ENCODE data around the gene HKDC1. TPM values are rescaled to one million over a fixed set of nuclear protein-coding genes. Genes with fewer than 3 reads are reported as not detected.
"Not testable (repeated sequence)": the region's sequence is repeated elsewhere in the genome, so short reads cannot be mapped to it uniquely, and the experiment has no call there.

HKDC1 gene
- polyA plus RNA-seq (2012; ENCODE audit: insufficient read depth, insufficient read length): 1.2 TPM

GRCh38 chr10:69220041-69220451 lies at the start of gene HKDC1:
HKDC1 (plus strand) TSS chr10:69220332; CDS start chr10:69220436, 104 bp downstream.
- no peak for DNase-seq (ENCODE audit: low read depth, low spot score)
- no peak within 1 kb of the TSS for H3K4me3 ChIP-seq (ENCODE audit: low read length)

GRCh38 chr10:69172241-69172982 lies 47.7 kb upstream of the HKDC1 start:
- no peak overlapping the region for H3K4me3 ChIP-seq (ENCODE audit: low read length)
- no peak for DNase-seq (ENCODE audit: low read depth, low spot score)

- not testable (repeated sequence) for H3K4me3 ChIP-seq (ENCODE audit: low read length); DNase-seq (ENCODE audit: low read depth, low spot score)
These were observed 44.8 kb upstream of the HKDC1 start for GRCh38 chr10:69175326-69175725.

- DNase-seq (ENCODE audit: low read depth, low spot score): no peak
- no peak overlapping the region for H3K4me3 ChIP-seq (ENCODE audit: low read length)
These were observed 43.3 kb upstream of the HKDC1 start for GRCh38 chr10:69176823-69177222.

GRCh38 chr10:69179089-69179742 lies 40.9 kb upstream of the HKDC1 start:
- H3K4me3 ChIP-seq (ENCODE audit: low read length): peak overlapping the region; percentile 80
- DNase-seq (ENCODE audit: low read depth, low spot score): no peak

GRCh38 chr10:69179743-69180524 lies 40.2 kb upstream of the HKDC1 start, which contains the start of gene SUPV3L1:
SUPV3L1 (plus strand) TSS chr10:69180234; CDS start chr10:69180292, 58 bp downstream.
- H3K4me3 ChIP-seq (ENCODE audit: low read length): peak within 1 kb of the TSS; percentile 80
- peak; percentile 95 for DNase-seq (ENCODE audit: low read depth, low spot score)

GRCh38 chr10:69180525-69181204 lies 39.5 kb upstream of the HKDC1 start:
- no peak for DNase-seq (ENCODE audit: low read depth, low spot score)

GRCh38 chr10:69181433-69181832 lies 38.7 kb upstream of the HKDC1 start:
- DNase-seq (ENCODE audit: low read depth, low spot score): no peak
- H3K4me3 ChIP-seq (ENCODE audit: low read length): peak overlapping the region; percentile 80

More at GRCh38 chr10:69180525-69181204, 39.5 kb upstream of the HKDC1 start:
- peak overlapping the region; percentile 80 for H3K4me3 ChIP-seq (ENCODE audit: low read length)

GRCh38 chr10:69182005-69182404 lies 38.1 kb upstream of the HKDC1 start:
- DNase-seq (ENCODE audit: low read depth, low spot score): no peak
- no peak overlapping the region for H3K4me3 ChIP-seq (ENCODE audit: low read length)

- no peak for DNase-seq (ENCODE audit: low read depth, low spot score)
These were observed 33.6 kb upstream of the HKDC1 start for GRCh38 chr10:69186524-69186923.

GRCh38 chr10:69201045-69201444 lies 19.1 kb upstream of the HKDC1 start:
- no peak overlapping the region for H3K4me3 ChIP-seq (ENCODE audit: low read length)
- DNase-seq (ENCODE audit: low read depth, low spot score): no peak

More at GRCh38 chr10:69186524-69186923, 33.6 kb upstream of the HKDC1 start:
- no peak overlapping the region for H3K4me3 ChIP-seq (ENCODE audit: low read length)

- DNase-seq (ENCODE audit: low read depth, low spot score): no peak
These were observed 17.8 kb upstream of the HKDC1 start for GRCh38 chr10:69202332-69202731.

GRCh38 chr10:69208761-69209160 lies 11.4 kb upstream of the HKDC1 start:
- no peak overlapping the region for H3K4me3 ChIP-seq (ENCODE audit: low read length)
- DNase-seq (ENCODE audit: low read depth, low spot score): no peak

More at GRCh38 chr10:69202332-69202731, 17.8 kb upstream of the HKDC1 start:
- no peak overlapping the region for H3K4me3 ChIP-seq (ENCODE audit: low read length)

GRCh38 chr10:69209787-69210484 lies 10.2 kb upstream of the HKDC1 start:
- no peak overlapping the region for H3K4me3 ChIP-seq (ENCODE audit: low read length)
- no peak for DNase-seq (ENCODE audit: low read depth, low spot score)

- no peak for DNase-seq (ENCODE audit: low read depth, low spot score)
- no peak overlapping the region for H3K4me3 ChIP-seq (ENCODE audit: low read length)
These were observed 9.0 kb upstream of the HKDC1 start for GRCh38 chr10:69211104-69211503.

GRCh38 chr10:69211524-69211923 lies 8.6 kb upstream of the HKDC1 start:
- DNase-seq (ENCODE audit: low read depth, low spot score): no peak
- H3K4me3 ChIP-seq (ENCODE audit: low read length): no peak overlapping the region

GRCh38 chr10:69213591-69214311 lies 6.4 kb upstream of the HKDC1 start:
- no peak overlapping the region for H3K4me3 ChIP-seq (ENCODE audit: low read length)
- DNase-seq (ENCODE audit: low read depth, low spot score): no peak

- DNase-seq (ENCODE audit: low read depth, low spot score): no peak
- no peak overlapping the region for H3K4me3 ChIP-seq (ENCODE audit: low read length)
These were observed 5.4 kb upstream of the HKDC1 start for GRCh38 chr10:69214666-69215131.

Measured in Jurkat, Clone E6-1 (cell line).